SK-N-MC (cell line): Measurements from ENCODE around the gene NWD2.

ENCODE experiments used
- DNase-seq: peaks from one replicate; pipeline ENCODE4 v3.0.0-alpha.2; 2011; ENCODE audit warnings: low read depth, low spot score
- H3K27ac ChIP-seq: fragments of 200-600 bp; sonication (generic); 2 replicates; pipeline ENCODE4 v1.5.1; 2016; ENCODE audit warnings: mixed run types
- H3K36me3 ChIP-seq: fragments of 200-600 bp; sonication (generic); 2 replicates; pipeline ENCODE4 v1.6.1; 2017; ENCODE audit warnings: antibody characterized with exemption, low read length, mixed read lengths; ENCODE audit not compliant: insufficient read depth
- H3K4me3 ChIP-seq: fragments of 200-600 bp; sonication (generic); 2 replicates; pipeline ENCODE4 v1.5.1; 2016
- H3K9ac ChIP-seq: fragments of 200-600 bp; sonication (generic); 2 replicates; pipeline ENCODE4 v1.8.0; 2017; ENCODE audit warnings: mixed run types, mixed read lengths; ENCODE audit not compliant: insufficient read length
- H3K9me3 ChIP-seq: fragments of 200-600 bp; sonication (generic); 2 replicates; pipeline ENCODE4 v1.6.1; 2017; ENCODE audit warnings: low read depth, mild to moderate bottlenecking, antibody characterized with exemption, low read length, moderate library complexity, mixed read lengths
- EZH2 ChIP-seq: fragments of 200-600 bp; sonication (generic); IDR thresholded peaks from one replicate; pipeline ENCODE4 v1.6.1; 2017; ENCODE audit warnings: antibody characterized with exemption
- FOXP2 ChIP-seq: optimal IDR thresholded peaks from 2 replicates; pipeline ENCODE3; 2011; ENCODE audit warnings: mild to moderate bottlenecking, moderate library complexity; ENCODE audit not compliant: insufficient read depth; ENCODE audit errors: extremely low read length, control extremely low read depth
- POLR2AphosphoS5 ChIP-seq: IDR thresholded peaks from 2 replicates; pipeline ENCODE4 v1.6.1; 2012; ENCODE audit warnings: mild to moderate bottlenecking, low read depth, low read length, borderline replicate concordance

Gene NWD2

DNA sequence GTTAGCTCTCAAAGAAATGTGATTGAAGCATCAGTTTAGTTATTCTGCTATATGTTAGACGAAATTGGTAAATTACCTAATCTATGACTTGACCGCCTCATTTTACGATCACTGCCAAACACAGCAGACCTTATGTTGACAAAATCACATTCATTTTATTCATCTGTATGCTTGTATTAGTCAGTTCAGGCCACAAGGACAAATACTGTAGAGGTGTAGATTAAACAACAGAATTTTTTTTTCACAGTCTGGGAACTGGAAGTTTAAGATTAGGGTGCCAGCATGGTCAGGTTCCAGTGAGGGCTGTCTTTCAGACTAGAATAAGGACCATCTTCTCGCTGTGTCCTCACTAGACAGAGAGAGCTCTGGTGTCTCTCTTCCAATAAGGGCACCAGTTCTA lies 177.1 kb downstream of the NWD2 start:
- DNase-seq, result no peak
- Histone ChIP-seq H3K27ac (no peak overlapping the region), H3K36me3 (no peaks in the 10 kb centered on the region), H3K4me3 (no peak overlapping the region), H3K9me3 (no peaks in the 10 kb centered on the region), H3K9ac (no peak overlapping the region)
- no peak for TF ChIP-seq FOXP2
- TF ChIP-seq EZH2, result no peak
- TF ChIP-seq POLR2AphosphoS5, result no peak

DNA sequence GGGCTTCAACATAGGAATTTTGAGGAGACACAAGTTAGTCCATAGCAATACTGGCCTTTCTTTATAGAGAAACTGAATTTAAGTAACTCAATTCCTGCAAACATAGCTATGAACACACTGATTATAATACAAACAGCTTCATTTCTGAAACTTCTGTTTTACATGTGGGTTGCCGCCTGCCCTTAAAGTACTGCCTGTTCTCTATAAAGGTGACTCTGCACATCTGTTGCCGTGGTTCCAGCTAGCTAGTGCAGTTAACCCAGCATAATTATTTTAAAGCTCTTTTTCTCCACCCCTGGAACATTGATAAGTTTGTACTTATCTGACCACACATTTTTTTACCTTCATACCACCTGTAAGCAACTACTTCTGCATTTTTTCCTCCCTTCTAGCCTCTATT lies 177.6 kb downstream of the NWD2 start:
- Histone ChIP-seq H3K36me3 (no peaks in the 10 kb centered on the region), H3K9ac (no peak overlapping the region), H3K9me3 (no peaks in the 10 kb centered on the region), H3K27ac (no peak overlapping the region), H3K4me3 (no peak overlapping the region)
- no peak for TF ChIP-seq FOXP2
- no peak for TF ChIP-seq POLR2AphosphoS5
- no peak for TF ChIP-seq EZH2
- no peak for DNase-seq

DNA sequence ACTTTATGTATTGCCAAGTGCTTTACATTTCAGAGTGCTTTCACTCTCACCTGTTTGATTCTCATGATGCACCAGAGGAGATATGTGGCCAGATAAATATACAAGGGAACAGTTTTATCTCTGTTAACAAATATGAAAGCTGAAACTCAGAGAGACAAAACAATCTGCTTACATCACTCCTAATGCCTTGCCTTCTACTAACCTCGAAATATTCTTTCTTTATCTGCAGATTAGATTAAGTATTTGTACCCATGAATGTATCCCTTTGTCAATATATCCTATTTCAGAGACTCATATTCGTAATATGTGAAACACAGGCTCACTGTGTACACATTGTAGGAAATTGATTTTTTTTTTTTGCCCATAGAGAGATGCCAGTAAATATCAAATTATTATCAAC lies 178.1 kb downstream of the NWD2 start:
- Histone ChIP-seq H3K9ac (no peak overlapping the region), H3K4me3 (no peak overlapping the region), H3K27ac (no peak overlapping the region), H3K9me3 (no peaks in the 10 kb centered on the region), H3K36me3 (no peaks in the 10 kb centered on the region)
- TF ChIP-seq EZH2 (no peak), FOXP2 (no peak), POLR2AphosphoS5 (no peak)
- DNase-seq, result no peak

DNA sequence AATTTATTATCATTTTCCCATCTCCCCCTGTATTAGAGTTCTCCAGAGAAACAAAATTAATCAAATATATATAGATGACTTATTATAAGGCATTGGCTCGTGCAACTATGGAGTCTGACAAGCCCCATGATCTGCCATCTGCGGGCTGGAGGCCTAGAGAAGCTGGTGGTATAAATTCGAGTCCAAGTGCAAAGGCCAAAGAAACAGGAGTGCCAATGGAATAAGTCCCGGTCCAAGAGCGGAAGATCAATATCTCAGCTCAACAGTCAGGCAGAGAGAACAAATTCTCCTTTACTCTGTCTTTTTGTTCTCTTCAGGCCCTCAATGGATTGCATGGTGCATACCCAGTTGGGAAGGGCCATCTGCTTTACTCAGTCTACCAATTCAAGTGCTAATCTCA lies 178.8 kb downstream of the NWD2 start:
- H3K9ac ChIP-seq, result no peak overlapping the region
- no peak overlapping the region for H3K4me3 ChIP-seq
- no peak overlapping the region for H3K27ac ChIP-seq
- no peaks in the 10 kb centered on the region for H3K9me3 ChIP-seq
- DNase-seq, result no peak
- no peaks in the 10 kb centered on the region for H3K36me3 ChIP-seq
- TF ChIP-seq EZH2 (no peak), POLR2AphosphoS5 (no peak), FOXP2 (no peak)

DNA sequence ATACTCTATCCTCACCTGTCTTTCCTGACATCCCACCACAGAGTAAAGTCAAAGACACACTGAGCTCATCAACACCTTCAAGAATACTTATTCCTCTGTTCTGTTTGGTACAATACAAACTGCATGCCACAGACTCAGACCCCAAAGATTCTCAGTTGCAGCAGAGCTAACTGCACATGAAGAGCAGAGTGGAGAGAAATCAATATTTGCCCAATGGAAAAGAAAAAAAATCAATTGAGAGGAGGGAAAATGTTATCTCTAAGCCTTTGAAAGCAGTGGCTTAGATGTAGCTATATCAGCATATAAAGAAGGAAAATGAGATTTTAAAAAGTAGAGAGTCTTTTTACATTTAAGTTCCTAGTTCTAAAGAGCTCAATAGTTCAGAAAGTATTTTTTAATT lies 180.2 kb downstream of the NWD2 start:
- no peak for DNase-seq

DNA sequence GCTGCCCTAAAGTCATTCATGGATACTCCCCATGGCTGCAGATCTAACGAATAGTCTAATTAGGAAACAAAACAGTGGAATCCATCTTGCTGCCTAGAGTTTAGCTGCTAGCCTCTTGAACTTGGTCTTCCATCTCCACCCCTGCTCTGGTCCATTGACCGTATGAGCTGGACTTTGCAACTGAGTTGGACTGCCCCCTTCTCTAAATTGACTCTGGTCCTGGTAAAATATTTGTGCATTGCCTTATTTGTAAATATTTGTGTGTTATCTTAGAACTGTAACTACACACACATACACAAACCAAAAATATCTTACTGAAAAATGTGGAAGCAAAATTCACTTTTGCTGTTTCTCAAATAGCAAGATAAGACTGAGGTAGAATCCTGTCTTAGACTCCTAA lies 181.3 kb downstream of the NWD2 start:
- H3K4me3 ChIP-seq, result no peak overlapping the region
- TF ChIP-seq FOXP2, result no peak
- TF ChIP-seq POLR2AphosphoS5, result no peak
- TF ChIP-seq EZH2, result no peak
- no peak overlapping the region for H3K27ac ChIP-seq
- H3K9me3 ChIP-seq, result no peaks in the 10 kb centered on the region
- no peaks in the 10 kb centered on the region for H3K36me3 ChIP-seq
- H3K9ac ChIP-seq, result no peak overlapping the region
- no peak for DNase-seq

More for the DNA sequence above, 180.2 kb downstream of the NWD2 start:
- Histone ChIP-seq H3K36me3 (no peaks in the 10 kb centered on the region), H3K27ac (no peak overlapping the region), H3K9ac (no peak overlapping the region), H3K4me3 (no peak overlapping the region), H3K9me3 (no peaks in the 10 kb centered on the region)
- TF ChIP-seq POLR2AphosphoS5, result no peak
- TF ChIP-seq FOXP2, result no peak
- no peak for TF ChIP-seq EZH2

DNA sequence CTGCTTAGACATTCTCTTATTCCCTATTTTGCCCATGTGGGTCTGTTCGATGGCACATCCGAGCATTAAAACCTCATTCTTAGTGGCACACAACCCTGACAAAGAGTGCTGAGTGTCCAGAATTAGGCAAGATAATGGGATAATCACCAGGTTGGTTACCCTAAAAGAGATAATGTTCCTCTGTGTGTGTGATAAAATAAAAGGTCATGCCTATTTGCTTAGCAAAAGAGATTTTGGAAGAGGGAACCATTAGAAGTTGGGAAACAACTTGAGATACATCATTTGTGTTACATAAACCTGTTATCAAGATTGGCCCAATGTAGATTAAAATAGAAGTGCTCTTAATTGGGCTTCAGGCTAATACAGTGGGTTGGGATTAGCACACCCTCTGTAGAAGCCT lies 182.7 kb downstream of the NWD2 start:
- no peak for TF ChIP-seq POLR2AphosphoS5
- TF ChIP-seq FOXP2, result no peak
- H3K27ac ChIP-seq, result no peak overlapping the region
- no peak overlapping the region for H3K9ac ChIP-seq
- no peak for DNase-seq
- H3K9me3 ChIP-seq, result no peaks in the 10 kb centered on the region
- no peaks in the 10 kb centered on the region for H3K36me3 ChIP-seq
- H3K4me3 ChIP-seq, result no peak overlapping the region

DNA sequence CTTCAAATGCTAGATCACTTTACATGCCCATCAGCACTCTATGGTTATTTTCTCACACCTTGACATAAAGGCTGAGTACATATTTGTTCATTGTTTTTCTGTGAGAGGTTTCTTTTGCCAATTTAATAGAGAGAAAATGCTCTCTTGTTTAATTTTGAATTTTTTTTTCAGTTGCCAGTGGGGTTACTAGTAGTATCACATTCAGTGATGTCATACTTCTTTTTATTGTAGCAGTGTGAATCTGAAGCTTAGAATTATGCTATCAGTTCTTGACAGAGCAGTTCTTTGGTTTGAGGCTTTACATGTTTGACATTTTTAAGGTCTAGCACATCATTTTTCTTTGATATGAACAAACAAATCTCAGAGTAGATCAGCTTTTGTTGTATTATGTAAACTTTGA lies 185.4 kb downstream of the NWD2 start:
- TF ChIP-seq FOXP2 (no peak), POLR2AphosphoS5 (no peak), EZH2 (no peak)
- H3K36me3 ChIP-seq, result no peaks in the 10 kb centered on the region
- no peak overlapping the region for H3K9ac ChIP-seq
- H3K4me3 ChIP-seq, result no peak overlapping the region
- no peaks in the 10 kb centered on the region for H3K9me3 ChIP-seq
- no peak for DNase-seq
- no peak overlapping the region for H3K27ac ChIP-seq

DNA sequence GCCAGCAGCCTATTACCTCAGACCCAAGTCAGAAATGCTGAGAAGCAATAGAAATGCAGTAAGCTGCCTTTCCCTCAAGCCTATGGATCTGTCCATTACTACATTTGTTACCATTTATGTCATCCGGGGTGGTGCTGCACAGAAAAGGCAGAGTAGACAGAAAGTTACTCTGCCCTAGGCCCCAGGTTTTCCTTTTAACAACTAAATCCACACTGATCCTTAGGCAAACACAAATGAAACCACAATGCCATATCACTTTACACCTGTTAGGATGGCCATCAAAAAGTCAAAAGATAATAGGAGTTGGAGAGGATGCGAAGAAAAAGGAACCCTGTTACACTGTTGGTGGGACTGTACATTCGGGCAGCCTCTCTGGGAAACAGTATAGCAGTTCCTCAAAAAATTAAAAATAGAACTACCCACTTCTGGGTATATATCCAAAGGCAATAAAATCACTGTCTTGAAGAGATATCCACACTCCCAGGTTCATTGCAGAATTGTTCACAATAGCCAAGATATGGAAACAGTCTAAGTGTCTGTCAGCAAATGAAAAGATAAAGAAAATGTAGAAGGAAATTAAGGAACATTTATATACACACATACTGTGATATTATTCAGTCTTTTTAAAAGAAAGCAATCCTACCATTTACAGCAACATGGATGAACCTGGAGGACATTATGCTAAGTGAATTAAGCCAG lies 186.3 kb downstream of the NWD2 start:
- Histone ChIP-seq H3K27ac (no peak overlapping the region), H3K36me3 (no peaks in the 10 kb centered on the region), H3K4me3 (no peak overlapping the region), H3K9me3 (no peaks in the 10 kb centered on the region), H3K9ac (no peak overlapping the region)
- DNase-seq, result no peak
- TF ChIP-seq FOXP2, result no peak
- no peak for TF ChIP-seq EZH2
- no peak for TF ChIP-seq POLR2AphosphoS5
